GM23338 (cell line): ENCODE results near the gene PRPF19. TPM values are rescaled to one million over a fixed set of nuclear protein-coding genes. Genes with fewer than 3 reads are reported as not detected.

Source experiments
- ETS1 ChIP-seq: IDR thresholded peaks from 2 replicates; pipeline ENCODE4 v1.6.1; 2016; ENCODE audit warnings: antibody characterized with exemption
- EZH2phosphoT487 ChIP-seq: fragments of 200-600 bp; sonication (generic); IDR thresholded peaks from one replicate; pipeline ENCODE4 v1.8.1; 2018; ENCODE audit warnings: antibody characterized with exemption; ENCODE audit not compliant: unreplicated experiment
- STAT1 ChIP-seq: IDR thresholded peaks from one replicate; pipeline ENCODE4 v1.6.1; 2016; ENCODE audit warnings: antibody characterized with exemption; ENCODE audit not compliant: unreplicated experiment
- ZNF114 ChIP-seq: fragments of 250-450 bp; sonication (Bioruptor Pico); IDR thresholded peaks from 2 replicates; pipeline ENCODE4 v1.5.0; 2020; ENCODE audit warnings: mild to moderate bottlenecking, moderate library complexity
- polyA plus RNA-seq: library from polyadenylated mRNA; unstranded; fragments of >200 nt; fragmentation: Nextera tagmentation; extraction: Ambion mirVana; gene quantifications from 2 replicates; pipeline ENCODE4 v1.2.1, GENCODE V29; 2016
- total RNA-seq: library from RNA; depleted of rRNA; stranded (reverse); fragments of >200 nt; shearing (Covaris generic); gene quantifications from 2 replicates; pipeline ENCODE4 v1.2.3, GENCODE V29; 2014
- TF ChIP-seq, protein P1 (sequence below): fragments of 250-450 bp; sonication (Bioruptor Pico); IDR thresholded peaks from 2 replicates; pipeline ENCODE4 v1.5.0; 2020; ENCODE audit warnings: mild to moderate bottlenecking, moderate library complexity
- TF ChIP-seq, protein P2 (sequence below): IDR thresholded peaks from one replicate; pipeline ENCODE4 v1.6.1; 2018; ENCODE audit warnings: antibody characterized with exemption; ENCODE audit not compliant: unreplicated experiment

PRPF19 gene
- total and polyA plus RNA-seq, 2 experiments from 2014 or later: 153 to 161 TPM

- TF ChIP-seq, protein P1, sequence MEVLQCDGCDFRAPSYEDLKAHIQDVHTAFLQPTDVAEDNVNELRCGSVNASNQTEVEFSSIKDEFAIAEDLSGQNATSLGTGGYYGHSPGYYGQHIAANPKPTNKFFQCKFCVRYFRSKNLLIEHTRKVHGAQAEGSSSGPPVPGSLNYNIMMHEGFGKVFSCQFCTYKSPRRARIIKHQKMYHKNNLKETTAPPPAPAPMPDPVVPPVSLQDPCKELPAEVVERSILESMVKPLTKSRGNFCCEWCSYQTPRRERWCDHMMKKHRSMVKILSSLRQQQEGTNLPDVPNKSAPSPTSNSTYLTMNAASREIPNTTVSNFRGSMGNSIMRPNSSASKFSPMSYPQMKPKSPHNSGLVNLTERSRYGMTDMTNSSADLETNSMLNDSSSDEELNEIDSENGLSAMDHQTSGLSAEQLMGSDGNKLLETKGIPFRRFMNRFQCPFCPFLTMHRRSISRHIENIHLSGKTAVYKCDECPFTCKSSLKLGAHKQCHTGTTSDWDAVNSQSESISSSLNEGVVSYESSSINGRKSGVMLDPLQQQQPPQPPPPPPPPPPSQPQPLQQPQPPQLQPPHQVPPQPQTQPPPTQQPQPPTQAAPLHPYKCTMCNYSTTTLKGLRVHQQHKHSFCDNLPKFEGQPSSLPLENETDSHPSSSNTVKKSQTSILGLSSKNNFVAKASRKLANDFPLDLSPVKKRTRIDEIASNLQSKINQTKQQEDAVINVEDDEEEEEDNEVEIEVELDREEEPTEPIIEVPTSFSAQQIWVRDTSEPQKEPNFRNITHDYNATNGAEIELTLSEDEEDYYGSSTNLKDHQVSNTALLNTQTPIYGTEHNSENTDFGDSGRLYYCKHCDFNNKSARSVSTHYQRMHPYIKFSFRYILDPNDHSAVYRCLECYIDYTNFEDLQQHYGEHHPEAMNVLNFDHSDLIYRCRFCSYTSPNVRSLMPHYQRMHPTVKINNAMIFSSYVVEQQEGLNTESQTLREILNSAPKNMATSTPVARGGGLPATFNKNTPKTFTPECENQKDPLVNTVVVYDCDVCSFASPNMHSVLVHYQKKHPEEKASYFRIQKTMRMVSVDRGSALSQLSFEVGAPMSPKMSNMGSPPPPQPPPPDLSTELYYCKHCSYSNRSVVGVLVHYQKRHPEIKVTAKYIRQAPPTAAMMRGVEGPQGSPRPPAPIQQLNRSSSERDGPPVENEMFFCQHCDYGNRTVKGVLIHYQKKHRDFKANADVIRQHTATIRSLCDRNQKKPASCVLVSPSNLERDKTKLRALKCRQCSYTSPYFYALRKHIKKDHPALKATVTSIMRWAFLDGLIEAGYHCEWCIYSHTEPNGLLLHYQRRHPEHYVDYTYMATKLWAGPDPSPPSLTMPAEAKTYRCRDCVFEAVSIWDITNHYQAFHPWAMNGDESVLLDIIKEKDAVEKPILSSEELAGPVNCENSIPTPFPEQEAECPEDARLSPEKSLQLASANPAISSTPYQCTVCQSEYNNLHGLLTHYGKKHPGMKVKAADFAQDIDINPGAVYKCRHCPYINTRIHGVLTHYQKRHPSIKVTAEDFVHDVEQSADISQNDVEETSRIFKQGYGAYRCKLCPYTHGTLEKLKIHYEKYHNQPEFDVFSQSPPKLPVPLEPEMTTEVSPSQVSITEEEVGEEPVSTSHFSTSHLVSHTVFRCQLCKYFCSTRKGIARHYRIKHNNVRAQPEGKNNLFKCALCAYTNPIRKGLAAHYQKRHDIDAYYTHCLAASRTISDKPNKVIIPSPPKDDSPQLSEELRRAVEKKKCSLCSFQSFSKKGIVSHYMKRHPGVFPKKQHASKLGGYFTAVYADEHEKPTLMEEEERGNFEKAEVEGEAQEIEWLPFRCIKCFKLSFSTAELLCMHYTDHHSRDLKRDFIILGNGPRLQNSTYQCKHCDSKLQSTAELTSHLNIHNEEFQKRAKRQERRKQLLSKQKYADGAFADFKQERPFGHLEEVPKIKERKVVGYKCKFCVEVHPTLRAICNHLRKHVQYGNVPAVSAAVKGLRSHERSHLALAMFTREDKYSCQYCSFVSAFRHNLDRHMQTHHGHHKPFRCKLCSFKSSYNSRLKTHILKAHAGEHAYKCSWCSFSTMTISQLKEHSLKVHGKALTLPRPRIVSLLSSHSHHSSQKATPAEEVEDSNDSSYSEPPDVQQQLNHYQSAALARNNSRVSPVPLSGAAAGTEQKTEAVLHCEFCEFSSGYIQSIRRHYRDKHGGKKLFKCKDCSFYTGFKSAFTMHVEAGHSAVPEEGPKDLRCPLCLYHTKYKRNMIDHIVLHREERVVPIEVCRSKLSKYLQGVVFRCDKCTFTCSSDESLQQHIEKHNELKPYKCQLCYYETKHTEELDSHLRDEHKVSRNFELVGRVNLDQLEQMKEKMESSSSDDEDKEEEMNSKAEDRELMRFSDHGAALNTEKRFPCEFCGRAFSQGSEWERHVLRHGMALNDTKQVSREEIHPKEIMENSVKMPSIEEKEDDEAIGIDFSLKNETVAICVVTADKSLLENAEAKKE: no peak
- TF ChIP-seq, protein P2, sequence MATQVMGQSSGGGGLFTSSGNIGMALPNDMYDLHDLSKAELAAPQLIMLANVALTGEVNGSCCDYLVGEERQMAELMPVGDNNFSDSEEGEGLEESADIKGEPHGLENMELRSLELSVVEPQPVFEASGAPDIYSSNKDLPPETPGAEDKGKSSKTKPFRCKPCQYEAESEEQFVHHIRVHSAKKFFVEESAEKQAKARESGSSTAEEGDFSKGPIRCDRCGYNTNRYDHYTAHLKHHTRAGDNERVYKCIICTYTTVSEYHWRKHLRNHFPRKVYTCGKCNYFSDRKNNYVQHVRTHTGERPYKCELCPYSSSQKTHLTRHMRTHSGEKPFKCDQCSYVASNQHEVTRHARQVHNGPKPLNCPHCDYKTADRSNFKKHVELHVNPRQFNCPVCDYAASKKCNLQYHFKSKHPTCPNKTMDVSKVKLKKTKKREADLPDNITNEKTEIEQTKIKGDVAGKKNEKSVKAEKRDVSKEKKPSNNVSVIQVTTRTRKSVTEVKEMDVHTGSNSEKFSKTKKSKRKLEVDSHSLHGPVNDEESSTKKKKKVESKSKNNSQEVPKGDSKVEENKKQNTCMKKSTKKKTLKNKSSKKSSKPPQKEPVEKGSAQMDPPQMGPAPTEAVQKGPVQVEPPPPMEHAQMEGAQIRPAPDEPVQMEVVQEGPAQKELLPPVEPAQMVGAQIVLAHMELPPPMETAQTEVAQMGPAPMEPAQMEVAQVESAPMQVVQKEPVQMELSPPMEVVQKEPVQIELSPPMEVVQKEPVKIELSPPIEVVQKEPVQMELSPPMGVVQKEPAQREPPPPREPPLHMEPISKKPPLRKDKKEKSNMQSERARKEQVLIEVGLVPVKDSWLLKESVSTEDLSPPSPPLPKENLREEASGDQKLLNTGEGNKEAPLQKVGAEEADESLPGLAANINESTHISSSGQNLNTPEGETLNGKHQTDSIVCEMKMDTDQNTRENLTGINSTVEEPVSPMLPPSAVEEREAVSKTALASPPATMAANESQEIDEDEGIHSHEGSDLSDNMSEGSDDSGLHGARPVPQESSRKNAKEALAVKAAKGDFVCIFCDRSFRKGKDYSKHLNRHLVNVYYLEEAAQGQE: no peak
- TF ChIP-seq STAT1 (no peak), EZH2phosphoT487 (no peak), ETS1 (no peak), ZNF114 (CRISPR knock-in tag) (no peak)
Observed at GRCh38 chr11:60858236-60858635, 48.1 kb downstream of the PRPF19 start (continued).
